ENCODE data around the gene KRT72. TPM values are rescaled to one million over a fixed set of nuclear protein-coding genes. Genes with fewer than 3 reads are reported as not detected.

Gene KRT72
- total RNA-seq = under 1 TPM; 0.65 to 0.67 TPM

GRCh38 chr12:52600941-52601481, at the start of gene KRT72:
Gene KRT72 (minus strand): TSS chr12:52601463. CDS start chr12:52601452, 11 bp downstream.
- Mint-ChIP-seq H3K4me1 (peaks cover 24% of the 10 kb centered on the region), H3K4me3 (no peak within 1 kb of the TSS), H3K27me3 (peaks cover 18% of the 10 kb centered on the region), H3K9me3 (no peaks in the 10 kb centered on the region), H3K36me3 (peaks cover 2% of the 10 kb centered on the region), H3K27ac (no peak within 1 kb of the TSS)
- no peak for ATAC-seq (ENCODE audit: low read depth)
- POLR2A ChIA-PET = no interaction called here
- DNase-seq = no peak

GRCh38 chr12:52650520-52651081, 49.3 kb upstream of the KRT72 start:
- POLR2A ChIA-PET = no interaction called here
- H3K27ac Mint-ChIP-seq = no peak overlapping the region

GRCh38 chr12:52649066-52649465, 47.8 kb upstream of the KRT72 start:
- peaks cover 47% of the 10 kb centered on the region for H3K4me1 Mint-ChIP-seq
- H3K27ac Mint-ChIP-seq = peak overlapping the region; percentile 57
- no peaks in the 10 kb centered on the region for H3K27me3 Mint-ChIP-seq
- POLR2A ChIA-PET = interaction anchor here (0.8 kb wide), 1 partner anchor 16 kb away, joined by 3 read pairs; no protein-coding TSS in a partner anchor
- H3K4me3 Mint-ChIP-seq = no peak overlapping the region
- ATAC-seq (ENCODE audit: low read depth) (no peak), DNase-seq (no peak)
- H3K36me3 Mint-ChIP-seq = peaks cover 2% of the 10 kb centered on the region
- H3K9me3 Mint-ChIP-seq = peaks cover 2% of the 10 kb centered on the region

More at GRCh38 chr12:52650520-52651081, 49.3 kb upstream of the KRT72 start:
- Mint-ChIP-seq H3K27me3 (peaks cover 13% of the 10 kb centered on the region), H3K9me3 (no peaks in the 10 kb centered on the region), H3K4me3 (no peak overlapping the region), H3K4me1 (peaks cover 38% of the 10 kb centered on the region), H3K36me3 (no peaks in the 10 kb centered on the region)
- no peak for DNase-seq
- no peak for ATAC-seq (ENCODE audit: low read depth)

- no peak overlapping the region for H3K4me3 Mint-ChIP-seq
- peaks cover 49% of the 10 kb centered on the region for H3K4me1 Mint-ChIP-seq
- peaks cover 2% of the 10 kb centered on the region for H3K9me3 Mint-ChIP-seq
- DNase-seq = no peak
- no peaks in the 10 kb centered on the region for H3K27me3 Mint-ChIP-seq
- H3K36me3 Mint-ChIP-seq = peaks cover 4% of the 10 kb centered on the region
- POLR2A ChIA-PET = interaction anchor here (0.6 to 0.8 kb wide), 2 partner anchors 15 to 579 kb away, joined by 3 read pairs; no protein-coding TSS in a partner anchor
- no peak for ATAC-seq (ENCODE audit: low read depth)
- H3K27ac Mint-ChIP-seq = peak overlapping the region; percentile 44
Observed at GRCh38 chr12:52648012-52648550, 46.8 kb upstream of the KRT72 start.

- peaks cover 5% of the 10 kb centered on the region for H3K36me3 Mint-ChIP-seq
- ATAC-seq (ENCODE audit: low read depth) = no peak
- POLR2A ChIA-PET = interaction anchor here (1.2 kb wide), 1 partner anchor 19 kb away, joined by 4 read pairs; no protein-coding TSS in a partner anchor
- H3K27me3 Mint-ChIP-seq = no peaks in the 10 kb centered on the region
- H3K9me3 Mint-ChIP-seq = peaks cover 2% of the 10 kb centered on the region
- no peak overlapping the region for H3K4me3 Mint-ChIP-seq
- peak overlapping the region; percentile 94 for H3K27ac Mint-ChIP-seq
- peaks cover 47% of the 10 kb centered on the region for H3K4me1 Mint-ChIP-seq
- DNase-seq = no peak
Observed at GRCh38 chr12:52647601-52648000, 46.3 kb upstream of the KRT72 start.

GRCh38 chr12:52646613-52647012, 45.4 kb upstream of the KRT72 start:
- ATAC-seq (ENCODE audit: low read depth) (no peak), DNase-seq (no peak)
- peaks cover 2% of the 10 kb centered on the region for H3K9me3 Mint-ChIP-seq
- no peaks in the 10 kb centered on the region for H3K27me3 Mint-ChIP-seq
- peaks cover 48% of the 10 kb centered on the region for H3K4me1 Mint-ChIP-seq
- H3K27ac Mint-ChIP-seq = peak overlapping the region; percentile 94
- no peak overlapping the region for H3K4me3 Mint-ChIP-seq
- peaks cover 5% of the 10 kb centered on the region for H3K36me3 Mint-ChIP-seq
- POLR2A ChIA-PET = interaction anchor here (1.2 kb wide), 1 partner anchor 18 kb away, joined by 4 read pairs; no protein-coding TSS in a partner anchor

- H3K4me3 Mint-ChIP-seq = peak overlapping the region; percentile 60
- no peak for DNase-seq
- H3K9me3 Mint-ChIP-seq = peaks cover 2% of the 10 kb centered on the region
- H3K27me3 Mint-ChIP-seq = no peaks in the 10 kb centered on the region
- no peak for ATAC-seq (ENCODE audit: low read depth)
- H3K36me3 Mint-ChIP-seq = peaks cover 5% of the 10 kb centered on the region
- POLR2A ChIA-PET = no interaction called here
- H3K27ac Mint-ChIP-seq = peak overlapping the region; percentile 94
- peaks cover 50% of the 10 kb centered on the region for H3K4me1 Mint-ChIP-seq
Observed at GRCh38 chr12:52645982-52646381, 44.7 kb upstream of the KRT72 start.

GRCh38 chr12:52645120-52645761, 44.0 kb upstream of the KRT72 start:
- H3K4me3 Mint-ChIP-seq = peak overlapping the region; percentile 60
- peaks cover 2% of the 10 kb centered on the region for H3K9me3 Mint-ChIP-seq
- H3K27me3 Mint-ChIP-seq = no peaks in the 10 kb centered on the region
- peak; percentile 97 for ATAC-seq (ENCODE audit: low read depth)
- H3K36me3 Mint-ChIP-seq = peaks cover 5% of the 10 kb centered on the region
- H3K27ac Mint-ChIP-seq = peak overlapping the region; percentile 94
- H3K4me1 Mint-ChIP-seq = peaks cover 50% of the 10 kb centered on the region
- POLR2A ChIA-PET = interaction anchor here (1.4 to 1.6 kb wide), 2 partner anchors 10 to 12 kb away, joined by 5 to 10 read pairs; no protein-coding TSS in a partner anchor
- DNase-seq = peak; percentile 56

- DNase-seq (no peak), ATAC-seq (ENCODE audit: low read depth) (no peak)
- peak overlapping the region; percentile 94 for H3K27ac Mint-ChIP-seq
- H3K27me3 Mint-ChIP-seq = no peaks in the 10 kb centered on the region
- peaks cover 2% of the 10 kb centered on the region for H3K9me3 Mint-ChIP-seq
- H3K36me3 Mint-ChIP-seq = peaks cover 5% of the 10 kb centered on the region
- POLR2A ChIA-PET = interaction anchor here (1.6 kb wide), 1 partner anchor 11 kb away, joined by 5 read pairs; no protein-coding TSS in a partner anchor
- no peak overlapping the region for H3K4me3 Mint-ChIP-seq
- H3K4me1 Mint-ChIP-seq = peaks cover 45% of the 10 kb centered on the region
Observed at GRCh38 chr12:52644078-52644415, 42.8 kb upstream of the KRT72 start.

GRCh38 chr12:52643233-52644077, 42.2 kb upstream of the KRT72 start:
- peaks cover 2% of the 10 kb centered on the region for H3K9me3 Mint-ChIP-seq
- DNase-seq = no peak
- no peak overlapping the region for H3K4me3 Mint-ChIP-seq
- H3K27me3 Mint-ChIP-seq = no peaks in the 10 kb centered on the region
- H3K4me1 Mint-ChIP-seq = peaks cover 40% of the 10 kb centered on the region
- peak overlapping the region; percentile 6 for H3K27ac Mint-ChIP-seq
- peaks cover 5% of the 10 kb centered on the region for H3K36me3 Mint-ChIP-seq
- ATAC-seq (ENCODE audit: low read depth) = no peak
- POLR2A ChIA-PET = interaction anchor here (1.2 kb wide), 1 partner anchor 10 kb away, joined by 5 read pairs; no protein-coding TSS in a partner anchor

GRCh38 chr12:52641468-52641867, 40.2 kb upstream of the KRT72 start:
- Mint-ChIP-seq H3K4me1 (peaks cover 33% of the 10 kb centered on the region), H3K9me3 (peaks cover 2% of the 10 kb centered on the region), H3K4me3 (no peak overlapping the region), H3K36me3 (peaks cover 5% of the 10 kb centered on the region), H3K27me3 (no peaks in the 10 kb centered on the region), H3K27ac (no peak overlapping the region)
- ATAC-seq (ENCODE audit: low read depth) = no peak
- POLR2A ChIA-PET = interaction anchor here (1.0 kb wide), 1 partner anchor 8 kb away, joined by 3 read pairs; no protein-coding TSS in a partner anchor
- DNase-seq = no peak

GRCh38 chr12:52637299-52637698, 36.0 kb upstream of the KRT72 start:
- no peak for DNase-seq
- POLR2A ChIA-PET = no interaction called here
- no peak overlapping the region for H3K4me3 Mint-ChIP-seq
- H3K36me3 Mint-ChIP-seq = no peaks in the 10 kb centered on the region
- peaks cover 4% of the 10 kb centered on the region for H3K27me3 Mint-ChIP-seq
- ATAC-seq (ENCODE audit: low read depth) = no peak
- H3K9me3 Mint-ChIP-seq = no peaks in the 10 kb centered on the region
- H3K27ac Mint-ChIP-seq = no peak overlapping the region
- peaks cover 27% of the 10 kb centered on the region for H3K4me1 Mint-ChIP-seq
